Measurements from ENCODE around the gene COL12A1.

DNA sequence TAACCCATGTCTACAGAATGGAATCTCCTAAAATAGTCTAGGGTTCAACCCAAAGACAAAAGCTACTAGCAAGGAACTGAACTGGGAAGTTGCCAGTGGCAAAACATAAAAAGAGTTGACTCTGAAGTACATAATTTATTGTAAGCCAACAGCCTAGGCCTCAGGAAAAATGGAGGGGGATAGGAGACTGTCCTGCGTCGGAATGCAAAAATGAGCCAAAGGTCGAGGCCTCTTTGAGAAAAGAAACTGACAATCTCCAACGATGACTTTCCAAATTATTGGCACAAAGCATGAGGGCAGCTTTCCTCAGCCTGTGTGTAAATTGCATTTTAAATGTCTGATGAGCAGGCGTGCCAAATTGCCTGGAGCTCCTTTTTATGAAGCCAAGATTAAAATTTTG, 2.1 kb downstream of the COL12A1 start:
- no peak for TF ChIP-seq GABPA (IDR thresholded peaks at IDR 0.05; ENCODE audit: low read depth)
- TF ChIP-seq, protein P1, sequence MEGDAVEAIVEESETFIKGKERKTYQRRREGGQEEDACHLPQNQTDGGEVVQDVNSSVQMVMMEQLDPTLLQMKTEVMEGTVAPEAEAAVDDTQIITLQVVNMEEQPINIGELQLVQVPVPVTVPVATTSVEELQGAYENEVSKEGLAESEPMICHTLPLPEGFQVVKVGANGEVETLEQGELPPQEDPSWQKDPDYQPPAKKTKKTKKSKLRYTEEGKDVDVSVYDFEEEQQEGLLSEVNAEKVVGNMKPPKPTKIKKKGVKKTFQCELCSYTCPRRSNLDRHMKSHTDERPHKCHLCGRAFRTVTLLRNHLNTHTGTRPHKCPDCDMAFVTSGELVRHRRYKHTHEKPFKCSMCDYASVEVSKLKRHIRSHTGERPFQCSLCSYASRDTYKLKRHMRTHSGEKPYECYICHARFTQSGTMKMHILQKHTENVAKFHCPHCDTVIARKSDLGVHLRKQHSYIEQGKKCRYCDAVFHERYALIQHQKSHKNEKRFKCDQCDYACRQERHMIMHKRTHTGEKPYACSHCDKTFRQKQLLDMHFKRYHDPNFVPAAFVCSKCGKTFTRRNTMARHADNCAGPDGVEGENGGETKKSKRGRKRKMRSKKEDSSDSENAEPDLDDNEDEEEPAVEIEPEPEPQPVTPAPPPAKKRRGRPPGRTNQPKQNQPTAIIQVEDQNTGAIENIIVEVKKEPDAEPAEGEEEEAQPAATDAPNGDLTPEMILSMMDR (IDR thresholded peaks at IDR 0.05 in 2 of 3, conservative IDR thresholded peaks at IDR 0.05 in 1 of 3; ENCODE audit: control insufficient read depth in 2 of 3, extremely low read depth in 1 of 3, insufficient read depth in 1 of 3, low read depth in 3 of 3, low read length in 3 of 3): no peak
- TF ChIP-seq JUNB (IDR thresholded peaks at IDR 0.05): no peak
- no peak for TF ChIP-seq SMARCA5 (IDR thresholded peaks at IDR 0.05)
- no peak for TF ChIP-seq SP1 (IDR thresholded peaks at IDR 0.05; ENCODE audit: low read depth, low read length)
- TF ChIP-seq, protein P2, sequence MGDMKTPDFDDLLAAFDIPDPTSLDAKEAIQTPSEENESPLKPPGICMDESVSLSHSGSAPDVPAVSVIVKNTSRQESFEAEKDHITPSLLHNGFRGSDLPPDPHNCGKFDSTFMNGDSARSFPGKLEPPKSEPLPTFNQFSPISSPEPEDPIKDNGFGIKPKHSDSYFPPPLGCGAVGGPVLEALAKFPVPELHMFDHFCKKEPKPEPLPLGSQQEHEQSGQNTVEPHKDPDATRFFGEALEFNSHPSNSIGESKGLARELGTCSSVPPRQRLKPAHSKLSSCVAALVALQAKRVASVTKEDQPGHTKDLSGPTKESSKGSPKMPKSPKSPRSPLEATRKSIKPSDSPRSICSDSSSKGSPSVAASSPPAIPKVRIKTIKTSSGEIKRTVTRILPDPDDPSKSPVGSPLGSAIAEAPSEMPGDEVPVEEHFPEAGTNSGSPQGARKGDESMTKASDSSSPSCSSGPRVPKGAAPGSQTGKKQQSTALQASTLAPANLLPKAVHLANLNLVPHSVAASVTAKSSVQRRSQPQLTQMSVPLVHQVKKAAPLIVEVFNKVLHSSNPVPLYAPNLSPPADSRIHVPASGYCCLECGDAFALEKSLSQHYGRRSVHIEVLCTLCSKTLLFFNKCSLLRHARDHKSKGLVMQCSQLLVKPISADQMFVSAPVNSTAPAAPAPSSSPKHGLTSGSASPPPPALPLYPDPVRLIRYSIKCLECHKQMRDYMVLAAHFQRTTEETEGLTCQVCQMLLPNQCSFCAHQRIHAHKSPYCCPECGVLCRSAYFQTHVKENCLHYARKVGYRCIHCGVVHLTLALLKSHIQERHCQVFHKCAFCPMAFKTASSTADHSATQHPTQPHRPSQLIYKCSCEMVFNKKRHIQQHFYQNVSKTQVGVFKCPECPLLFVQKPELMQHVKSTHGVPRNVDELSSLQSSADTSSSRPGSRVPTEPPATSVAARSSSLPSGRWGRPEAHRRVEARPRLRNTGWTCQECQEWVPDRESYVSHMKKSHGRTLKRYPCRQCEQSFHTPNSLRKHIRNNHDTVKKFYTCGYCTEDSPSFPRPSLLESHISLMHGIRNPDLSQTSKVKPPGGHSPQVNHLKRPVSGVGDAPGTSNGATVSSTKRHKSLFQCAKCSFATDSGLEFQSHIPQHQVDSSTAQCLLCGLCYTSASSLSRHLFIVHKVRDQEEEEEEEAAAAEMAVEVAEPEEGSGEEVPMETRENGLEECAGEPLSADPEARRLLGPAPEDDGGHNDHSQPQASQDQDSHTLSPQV (IDR thresholded peaks at IDR 0.05): no peak
- no peak for TF ChIP-seq POLR2AphosphoS5 (IDR thresholded peaks at IDR 0.05; ENCODE audit: low read length)
- TF ChIP-seq POLR2A (IDR thresholded peaks at IDR 0.05; ENCODE audit: low read depth, low read length): no peak
- TF ChIP-seq NBN (IDR thresholded peaks at IDR 0.05): no peak
- no peak for TF ChIP-seq BHLHE40 (IDR thresholded peaks at IDR 0.05; ENCODE audit: borderline replicate concordance in 1 of 2, low read depth in 2 of 2, low read length in 1 of 2)
- no peak for TF ChIP-seq SMAD1 (IDR thresholded peaks at IDR 0.05; ENCODE audit: low read depth, partially characterized antibody)
